AG04449 (cell line): ENCODE data around the gene GALNT14.

Source experiments
- CTCF ChIA-PET: fragments of 350-600 bp; formaldehyde crosslinking; extraction: SDS; loops from one replicate; lab custom pipeline; 2021; ENCODE audit warnings: antibody characterized with exemption; lab: Yijun Ruan, JAX
- POLR2A ChIA-PET: fragments of 400-600, 350-600 bp; formaldehyde crosslinking; extraction: SDS; loops from one replicate; lab custom pipeline; 2020; ENCODE audit warnings: antibody characterized with exemption, inconsistent platforms; lab: Yijun Ruan, JAX
- DNase-seq: peaks from one replicate; pipeline ENCODE4 v3.0.0-alpha.2; 2010; ENCODE audit warnings: low read depth, low spot score
- H3K4me3 ChIP-seq: 2 replicates; pipeline ENCODE4 v1.5.1; 2011; ENCODE audit warnings: low read depth, mild to moderate bottlenecking, control low read depth, low read length
- CTCF ChIP-seq: IDR thresholded peaks from one replicate; pipeline ENCODE4 v1.5.1; 2011; ENCODE audit warnings: mild to moderate bottlenecking, moderate library complexity, low read length, control low read depth, inconsistent platforms; ENCODE audit not compliant: insufficient read depth; ENCODE audit errors: missing control alignments

Gene GALNT14

GRCh38 chr2:31013301-31013700, 124.9 kb downstream of the GALNT14 start:
- ChIA-PET POLR2A (no interaction called here), CTCF (no interaction called here)
- H3K4me3 ChIP-seq = no peak overlapping the region
- no peak for DNase-seq
- TF ChIP-seq CTCF = no peak

GRCh38 chr2:31012406-31012805, 125.8 kb downstream of the GALNT14 start:
- DNase-seq = no peak
- TF ChIP-seq CTCF = no peak
- no peak overlapping the region for H3K4me3 ChIP-seq
- ChIA-PET POLR2A (no interaction called here), CTCF (no interaction called here)

- POLR2A ChIA-PET = no interaction called here
- CTCF ChIA-PET = no interaction called here
- H3K4me3 ChIP-seq = no peak overlapping the region
- TF ChIP-seq CTCF = no peak
- DNase-seq = no peak
Measured at GRCh38 chr2:31011587-31011986, 126.7 kb downstream of the GALNT14 start.

- ChIA-PET CTCF (no interaction called here), POLR2A (no interaction called here)
- no peak overlapping the region for H3K4me3 ChIP-seq
- no peak for DNase-seq
- no peak for TF ChIP-seq CTCF
Measured at GRCh38 chr2:31008561-31009114, 129.6 kb downstream of the GALNT14 start.

GRCh38 chr2:31004257-31004656, 134.0 kb downstream of the GALNT14 start:
- no peak overlapping the region for H3K4me3 ChIP-seq
- no peak for DNase-seq
- no peak for TF ChIP-seq CTCF
- POLR2A ChIA-PET = no interaction called here
- CTCF ChIA-PET = no interaction called here

GRCh38 chr2:31003749-31004148, 134.5 kb downstream of the GALNT14 start:
- DNase-seq = no peak
- POLR2A ChIA-PET = no interaction called here
- CTCF ChIA-PET = no interaction called here
- no peak for TF ChIP-seq CTCF
- H3K4me3 ChIP-seq = no peak overlapping the region
